ENCODE results near the gene IBA57.

Gene IBA57

GRCh38 chr1:228194921-228195812 lies 29.6 kb downstream of the IBA57 start:
- no peak for DNase-seq

- no peak for DNase-seq
Measured at GRCh38 chr1:228197555-228198147, 32.0 kb downstream of the IBA57 start.

GRCh38 chr1:228198977-228199590 lies 33.5 kb downstream of the IBA57 start:
- DNase-seq: no peak

DNA sequence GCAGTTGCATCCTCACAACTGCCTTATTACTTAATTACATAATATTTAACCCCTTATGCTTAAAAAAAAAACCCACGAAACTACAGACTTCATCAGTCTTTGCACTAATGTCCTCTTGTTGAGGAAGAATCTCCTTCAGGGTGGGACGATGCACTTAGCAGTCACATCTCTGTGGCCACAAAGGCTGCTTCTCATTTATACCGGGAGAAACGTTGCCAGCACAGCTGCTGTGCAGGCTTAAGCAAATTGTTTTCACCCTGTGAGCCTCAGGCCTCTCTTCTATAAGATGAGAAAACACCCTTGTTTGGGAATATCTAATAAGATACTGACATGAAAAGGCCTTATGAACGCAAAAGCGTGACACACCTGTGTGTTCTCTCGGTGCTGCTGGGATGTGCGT lies 39.4 kb downstream of the IBA57 start:
- no peak for DNase-seq

DNA sequence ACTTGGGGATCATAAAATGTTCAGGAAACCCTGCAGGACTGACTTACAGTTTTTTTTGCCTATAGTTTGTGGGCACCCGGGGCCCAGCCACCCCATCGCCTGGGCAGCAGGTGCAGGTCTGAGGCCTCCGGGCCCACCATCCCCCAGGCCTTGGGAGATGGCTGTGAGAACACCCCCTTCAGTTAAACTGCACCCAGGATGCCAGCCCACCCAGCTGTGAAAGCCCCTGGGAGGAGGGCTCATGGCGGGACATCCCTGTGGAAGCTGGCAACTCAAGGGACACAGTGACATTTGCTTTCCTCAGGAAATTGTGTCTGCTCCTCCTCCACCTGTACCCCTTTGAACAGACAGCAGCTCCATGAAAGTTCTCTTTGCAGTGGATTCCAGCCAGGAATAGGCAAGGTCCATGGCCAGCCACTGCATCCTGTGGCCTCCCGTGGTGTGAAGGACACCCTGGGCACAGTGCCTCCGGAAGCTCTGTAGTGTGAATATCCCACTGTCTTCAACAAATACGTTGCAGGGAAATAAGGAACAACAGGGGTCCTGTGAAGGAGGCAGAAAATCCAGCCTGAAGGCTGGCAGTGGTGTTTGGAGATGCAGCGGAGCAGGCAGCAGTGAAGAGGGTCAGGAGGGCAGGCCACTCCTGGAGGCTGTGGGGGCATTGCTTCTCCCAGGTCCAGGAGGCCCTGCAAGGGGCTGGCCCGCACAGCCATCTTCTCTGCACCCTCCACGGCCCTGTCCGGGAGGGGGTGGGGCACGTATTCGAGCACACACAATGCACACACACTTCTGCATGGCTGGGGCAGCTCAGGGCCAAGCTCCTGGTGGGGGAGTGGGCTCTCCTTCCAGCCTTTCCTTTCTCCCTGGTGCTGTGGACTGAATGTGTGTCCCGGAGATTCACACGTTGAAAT lies 40.2 kb downstream of the IBA57 start:
- no peak for DNase-seq

DNA sequence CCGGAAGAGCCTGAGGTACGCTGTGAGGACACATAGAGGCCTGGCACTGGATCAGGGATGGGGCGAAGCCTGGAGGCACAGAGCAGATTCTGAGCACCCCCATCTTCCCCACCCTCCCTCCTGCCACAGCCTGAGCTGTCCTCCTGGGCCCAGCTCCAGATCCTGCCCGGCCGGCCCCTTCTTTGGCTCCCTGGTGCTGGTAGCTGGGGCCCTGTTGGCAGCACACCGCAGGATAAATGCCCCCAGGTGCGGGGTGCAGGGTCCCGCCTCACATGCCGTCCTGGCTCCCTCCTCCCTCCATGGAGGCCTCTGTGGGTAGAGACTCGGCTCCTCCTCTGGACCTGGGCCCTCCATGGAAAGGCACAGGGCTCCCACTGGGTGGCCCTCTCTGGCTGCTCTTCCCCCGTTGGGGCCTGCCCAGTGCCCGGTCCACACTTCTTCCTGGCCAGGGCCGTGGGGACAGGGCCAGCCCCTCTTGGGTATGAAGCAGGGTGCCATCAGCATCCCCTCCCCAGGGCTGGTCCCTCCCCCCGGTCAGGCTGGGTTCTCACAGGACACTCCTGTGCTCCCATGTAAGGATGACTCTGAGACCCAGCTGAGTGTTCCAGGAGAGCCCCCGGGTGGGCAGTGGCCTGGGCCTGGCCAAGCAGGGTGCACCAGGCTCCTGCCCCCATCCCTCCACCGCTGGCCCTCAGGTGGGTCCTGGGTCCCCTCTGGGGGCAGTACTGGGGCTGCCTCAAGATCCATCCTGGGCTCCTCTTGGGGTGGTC lies 41.2 kb downstream of the IBA57 start:
- no peak for DNase-seq

- DNase-seq: no peak
Measured at GRCh38 chr1:228207381-228207810, 41.8 kb downstream of the IBA57 start.

DNA sequence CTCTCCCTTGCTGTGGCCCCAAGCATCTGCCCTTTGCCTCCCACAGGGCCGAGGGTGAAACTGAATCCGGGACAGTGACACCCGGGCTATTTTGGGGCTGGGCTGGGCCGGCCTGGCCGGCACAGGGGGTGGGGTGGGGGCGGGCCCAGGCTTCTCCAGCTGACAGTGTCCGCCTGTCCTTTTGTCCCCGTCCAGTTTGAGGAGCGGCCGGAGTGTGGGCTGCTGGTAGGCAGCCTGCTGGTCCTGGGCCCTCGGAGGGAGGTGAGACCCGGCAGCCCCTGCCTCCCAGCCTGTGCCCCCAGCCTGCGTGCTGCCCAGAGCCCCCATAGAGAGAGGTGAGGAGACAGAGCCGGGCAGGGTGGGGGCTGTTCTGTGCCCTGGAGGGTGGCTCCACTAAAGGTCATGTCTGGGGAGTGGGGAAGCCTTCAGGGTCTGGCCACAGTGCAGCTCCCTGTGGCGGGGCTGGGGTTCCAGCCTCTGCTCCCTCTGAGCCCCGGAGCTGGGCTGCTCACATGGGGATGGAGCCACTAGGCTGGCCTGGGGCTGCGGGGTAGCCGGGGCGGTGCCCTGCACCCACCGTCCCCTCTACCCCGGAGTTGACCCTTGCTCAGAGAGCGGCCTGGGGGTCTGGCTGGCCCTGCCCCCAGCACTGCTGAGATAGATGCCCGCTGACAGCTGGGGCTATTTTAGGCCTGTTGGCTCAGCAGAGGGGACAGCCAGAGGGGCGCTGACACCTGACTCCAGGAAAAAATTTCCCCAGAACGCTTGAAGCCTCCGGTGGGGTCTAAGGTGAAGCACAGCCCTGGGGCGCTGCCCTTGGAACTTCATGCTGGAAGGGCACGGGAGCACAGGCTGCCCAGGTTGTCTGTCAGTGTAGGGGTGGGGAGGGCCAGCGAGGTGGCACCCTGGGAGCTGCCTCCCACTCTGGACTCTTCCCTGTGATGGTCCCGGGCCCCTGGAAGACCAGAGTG lies 42.5 kb downstream of the IBA57 start, which contains the start of gene OBSCN:
Gene OBSCN, plus strand, starts transcription at position 194 of the 971 bp plus-strand sequence. CDS start 3,740 bp downstream, outside the sequence.
- no peak for DNase-seq

GRCh38 chr1:228208831-228209551 lies 43.4 kb downstream of the IBA57 start:
- no peak for DNase-seq

GRCh38 chr1:228209657-228210056 lies 44.1 kb downstream of the IBA57 start:
- DNase-seq: no peak

DNA sequence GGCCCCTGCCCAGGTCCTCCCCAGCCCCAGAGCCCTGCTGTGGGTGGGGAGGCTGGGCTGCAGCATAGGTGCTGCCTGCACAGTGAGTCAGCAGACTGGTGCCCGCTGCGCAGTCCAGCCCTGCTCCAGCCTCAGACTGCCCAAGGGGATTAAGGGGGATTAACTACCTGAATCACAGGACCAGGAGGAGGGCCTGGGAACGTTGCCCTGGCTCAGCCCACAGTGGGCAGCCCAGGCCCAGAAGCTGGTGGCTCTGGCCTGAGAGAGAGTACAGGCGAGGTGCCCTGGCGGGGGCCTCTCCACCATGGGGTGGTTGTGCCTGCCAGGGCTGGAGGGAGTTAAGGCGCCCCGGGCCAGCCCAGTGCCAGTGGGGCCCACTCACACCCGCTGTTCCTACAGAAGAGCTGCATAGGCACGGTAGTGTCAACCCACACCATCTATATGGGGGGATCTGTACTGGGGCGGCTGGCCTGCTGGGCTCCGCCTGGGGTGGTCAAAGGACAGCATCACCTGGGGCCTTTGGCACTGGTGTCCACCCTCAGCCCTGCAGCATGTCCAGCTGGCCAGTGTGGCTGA lies 44.6 kb downstream of the IBA57 start:
- DNase-seq: no peak

DNA sequence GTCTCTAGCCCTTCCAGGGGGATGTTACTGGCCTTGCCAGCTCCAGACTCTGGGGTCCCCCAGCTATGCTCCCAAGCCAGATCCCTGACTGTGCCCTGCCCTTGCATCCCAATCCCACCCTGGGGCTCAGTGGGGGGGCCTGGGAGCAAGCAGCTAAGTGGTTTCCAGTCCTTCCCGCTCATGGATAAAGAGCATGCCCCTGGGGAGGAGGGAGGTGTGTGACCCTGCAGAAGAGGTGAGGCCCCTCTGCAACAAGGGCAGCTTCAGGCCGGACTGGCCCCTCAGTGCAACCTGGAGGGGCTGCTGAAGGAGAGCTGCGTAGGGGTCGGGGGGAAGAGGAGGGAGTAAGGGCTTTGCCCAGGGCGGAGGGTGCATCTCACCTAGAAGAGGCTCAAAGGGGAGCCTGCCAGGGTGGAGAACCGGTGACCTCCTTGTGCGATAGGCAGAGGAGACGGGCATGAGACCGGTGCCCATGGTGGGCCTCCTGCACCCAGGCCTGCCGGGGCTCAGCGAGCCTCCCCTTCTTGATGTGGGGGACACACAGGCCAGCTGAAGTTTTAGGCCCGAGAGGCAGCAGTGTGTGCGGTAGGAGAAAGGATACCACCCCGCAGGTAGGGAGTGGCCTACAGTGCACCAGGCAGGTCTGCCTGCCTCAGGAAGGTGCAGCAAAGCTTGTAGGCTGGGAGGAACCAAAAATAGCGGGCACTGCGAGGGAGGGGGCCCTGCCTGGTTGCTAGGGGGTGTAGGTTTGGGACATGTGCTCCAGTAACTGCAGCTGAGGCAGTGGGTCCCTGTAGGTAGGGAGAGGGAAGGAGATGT lies 45.3 kb downstream of the IBA57 start:
- no peak for DNase-seq

- no peak for DNase-seq
Measured at GRCh38 chr1:228211531-228212414, 46.2 kb downstream of the IBA57 start.

DNA sequence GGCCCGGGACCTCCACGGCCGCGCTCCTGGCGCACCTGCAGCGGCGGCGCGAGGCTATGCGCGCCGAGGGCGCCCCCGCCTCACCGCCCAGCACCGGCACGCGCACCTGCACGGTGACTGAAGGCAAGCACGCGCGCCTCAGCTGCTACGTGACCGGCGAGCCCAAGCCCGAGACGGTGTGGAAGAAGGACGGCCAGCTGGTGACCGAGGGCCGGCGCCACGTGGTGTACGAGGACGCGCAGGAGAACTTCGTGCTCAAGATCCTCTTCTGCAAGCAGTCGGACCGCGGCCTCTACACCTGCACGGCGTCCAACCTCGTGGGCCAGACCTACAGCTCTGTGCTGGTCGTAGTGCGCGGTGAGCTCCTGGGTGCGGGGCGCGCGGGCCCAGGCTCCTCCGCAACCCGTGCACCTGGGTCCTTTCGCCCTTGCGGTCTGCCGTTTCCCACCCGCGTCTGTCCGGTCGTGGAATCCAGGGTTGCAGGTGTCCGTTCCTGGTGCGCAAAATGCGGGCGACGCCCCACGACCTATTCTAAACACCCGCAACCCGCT lies 46.9 kb downstream of the IBA57 start:
- no peak for DNase-seq

DNA sequence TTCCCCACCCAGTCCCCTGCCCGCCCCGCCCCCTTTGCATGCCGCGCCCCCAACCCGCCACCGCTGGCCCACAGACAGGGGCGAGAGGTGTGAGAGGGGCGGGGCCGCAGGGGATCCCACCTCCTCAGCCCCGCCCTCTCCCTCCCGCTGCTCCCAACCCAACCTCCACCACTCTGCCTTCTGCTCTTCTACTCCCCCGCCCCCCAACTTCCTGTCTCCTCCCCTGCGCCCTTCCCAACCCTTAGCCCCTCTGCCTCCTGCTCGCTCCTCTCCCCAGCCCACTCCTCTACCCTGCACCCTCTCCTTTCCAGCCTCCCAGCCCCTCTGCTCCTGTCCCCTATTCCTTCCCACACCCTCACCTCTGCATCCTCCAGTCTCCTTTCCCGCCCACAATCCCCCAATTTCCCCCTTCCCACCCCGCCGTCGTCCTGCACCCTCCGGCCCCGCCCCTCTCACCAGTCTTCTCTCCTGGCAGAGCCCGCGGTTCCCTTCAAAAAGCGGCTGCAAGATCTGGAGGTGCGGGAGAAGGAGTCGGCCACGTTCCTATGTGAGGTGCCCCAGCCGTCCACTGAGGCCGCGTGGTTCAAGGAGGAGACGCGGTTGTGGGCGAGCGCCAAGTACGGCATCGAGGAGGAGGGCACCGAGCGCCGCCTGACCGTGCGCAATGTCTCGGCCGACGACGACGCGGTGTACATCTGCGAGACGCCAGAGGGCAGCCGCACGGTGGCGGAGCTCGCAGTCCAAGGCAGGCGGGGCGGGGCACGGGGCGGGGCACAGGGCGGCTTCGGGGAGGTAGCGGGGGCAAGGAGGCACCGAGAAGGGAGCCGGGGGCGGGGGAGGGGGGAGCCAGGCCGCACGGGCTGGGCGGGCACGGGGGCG lies 47.6 kb downstream of the IBA57 start:
- DNase-seq: peak; percentile 81 to 85

All from inflammatory macrophage treated with lipopolysaccharide for 1 hour (primary cell).